Measurements from ENCODE around the gene INSC. TPM values are rescaled to one million over a fixed set of nuclear protein-coding genes. Genes with fewer than 3 reads are reported as not detected.

Gene INSC
- total RNA-seq, 1 donor from 2014 or later, result 0.53 TPM

DNA sequence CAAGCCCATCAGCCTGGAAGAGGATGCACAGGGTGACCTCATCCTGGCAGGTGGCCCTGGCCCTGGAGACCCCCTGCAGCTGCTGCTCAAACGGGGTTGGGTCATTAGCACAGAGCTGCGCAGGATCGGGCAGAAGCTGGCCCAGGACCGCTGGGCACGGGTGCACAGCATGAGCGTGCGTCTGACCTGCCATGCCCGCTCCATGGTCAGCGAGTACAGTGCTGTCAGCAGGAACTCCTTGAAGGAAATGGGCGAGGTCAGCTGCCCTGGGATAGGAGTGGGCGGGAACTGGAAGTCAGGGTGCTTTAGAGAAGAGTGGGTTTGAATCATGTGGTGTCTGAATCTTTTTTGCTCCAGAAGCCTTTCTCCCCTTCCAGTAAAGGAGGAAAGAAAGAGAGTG lies 61.1 kb downstream of the INSC start:
- no peaks in the 10 kb centered on the region for H3K27me3 ChIP-seq (ENCODE audit: control insufficient read depth, insufficient read depth, low read length)
- no peak for FAIRE-seq
- TF ChIP-seq, protein P1, sequence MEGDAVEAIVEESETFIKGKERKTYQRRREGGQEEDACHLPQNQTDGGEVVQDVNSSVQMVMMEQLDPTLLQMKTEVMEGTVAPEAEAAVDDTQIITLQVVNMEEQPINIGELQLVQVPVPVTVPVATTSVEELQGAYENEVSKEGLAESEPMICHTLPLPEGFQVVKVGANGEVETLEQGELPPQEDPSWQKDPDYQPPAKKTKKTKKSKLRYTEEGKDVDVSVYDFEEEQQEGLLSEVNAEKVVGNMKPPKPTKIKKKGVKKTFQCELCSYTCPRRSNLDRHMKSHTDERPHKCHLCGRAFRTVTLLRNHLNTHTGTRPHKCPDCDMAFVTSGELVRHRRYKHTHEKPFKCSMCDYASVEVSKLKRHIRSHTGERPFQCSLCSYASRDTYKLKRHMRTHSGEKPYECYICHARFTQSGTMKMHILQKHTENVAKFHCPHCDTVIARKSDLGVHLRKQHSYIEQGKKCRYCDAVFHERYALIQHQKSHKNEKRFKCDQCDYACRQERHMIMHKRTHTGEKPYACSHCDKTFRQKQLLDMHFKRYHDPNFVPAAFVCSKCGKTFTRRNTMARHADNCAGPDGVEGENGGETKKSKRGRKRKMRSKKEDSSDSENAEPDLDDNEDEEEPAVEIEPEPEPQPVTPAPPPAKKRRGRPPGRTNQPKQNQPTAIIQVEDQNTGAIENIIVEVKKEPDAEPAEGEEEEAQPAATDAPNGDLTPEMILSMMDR (IDR thresholded peaks at IDR 0.05; ENCODE audit: insufficient read depth, low read length, severe bottlenecking), result no peak
- H3K36me3 ChIP-seq (ENCODE audit: control insufficient read depth, insufficient read depth, low read length), result no peaks in the 10 kb centered on the region
- H3K4me3 ChIP-seq (ENCODE audit: low read depth, low read length), result no peak overlapping the region
- DNase-seq (ENCODE audit: low read depth), result no peak

DNA sequence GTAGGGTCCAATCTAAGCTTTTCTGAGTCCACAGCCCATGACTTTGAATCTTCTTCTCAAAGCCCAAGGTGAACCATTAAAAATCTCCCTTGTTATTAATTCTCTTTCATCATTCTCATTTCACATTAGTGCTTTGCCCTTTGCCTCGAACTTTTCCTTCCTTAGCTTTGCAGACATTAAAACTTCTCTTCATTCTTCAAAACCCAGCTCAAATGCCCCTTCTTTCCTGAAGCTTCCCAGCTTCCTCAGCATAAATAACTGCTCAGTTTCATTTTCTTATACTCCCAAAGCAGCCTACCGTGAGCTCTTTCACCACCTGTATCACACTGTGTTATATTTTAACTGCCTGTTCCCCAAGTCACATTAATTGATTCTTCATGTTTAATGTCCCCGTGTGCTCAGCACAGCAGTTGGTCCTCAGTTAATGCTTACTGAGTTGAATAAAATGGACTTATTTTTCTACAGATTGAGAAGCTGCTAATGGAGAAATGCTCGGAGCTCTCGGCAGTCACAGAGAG lies 62.0 kb downstream of the INSC start:
- Histone ChIP-seq H3K27me3 (ENCODE audit: control insufficient read depth, insufficient read depth, low read length) (no peaks in the 10 kb centered on the region), H3K4me3 (ENCODE audit: low read depth, low read length) (no peak overlapping the region), H3K36me3 (ENCODE audit: control insufficient read depth, insufficient read depth, low read length) (no peaks in the 10 kb centered on the region)
- DNase-seq (ENCODE audit: low read depth) (no peak), FAIRE-seq (no peak)
- TF ChIP-seq, protein P1 (IDR thresholded peaks at IDR 0.05; ENCODE audit: insufficient read depth, low read length, severe bottlenecking), result no peak

DNA sequence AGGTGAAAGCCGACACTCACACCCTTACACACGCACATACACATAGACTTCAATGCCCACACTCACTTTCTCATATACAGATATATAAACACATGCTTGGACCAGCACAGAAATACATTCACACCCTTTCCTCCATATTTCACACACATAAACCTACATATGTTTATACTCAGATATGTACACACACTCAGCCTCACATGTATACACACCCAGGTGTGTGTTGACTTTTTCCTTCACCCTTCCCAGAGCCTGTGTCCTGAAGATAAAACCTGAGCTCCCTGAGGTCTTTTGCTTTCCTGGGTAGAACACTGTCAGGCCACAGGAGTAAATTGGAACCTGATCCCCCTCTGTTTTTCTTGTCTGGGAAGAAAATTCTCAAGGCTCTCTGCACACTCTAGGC lies 62.8 kb downstream of the INSC start:
- no peak for DNase-seq (ENCODE audit: low read depth)
- no peak for FAIRE-seq
- TF ChIP-seq, protein P1 (IDR thresholded peaks at IDR 0.05; ENCODE audit: insufficient read depth, low read length, severe bottlenecking), result no peak

DNA sequence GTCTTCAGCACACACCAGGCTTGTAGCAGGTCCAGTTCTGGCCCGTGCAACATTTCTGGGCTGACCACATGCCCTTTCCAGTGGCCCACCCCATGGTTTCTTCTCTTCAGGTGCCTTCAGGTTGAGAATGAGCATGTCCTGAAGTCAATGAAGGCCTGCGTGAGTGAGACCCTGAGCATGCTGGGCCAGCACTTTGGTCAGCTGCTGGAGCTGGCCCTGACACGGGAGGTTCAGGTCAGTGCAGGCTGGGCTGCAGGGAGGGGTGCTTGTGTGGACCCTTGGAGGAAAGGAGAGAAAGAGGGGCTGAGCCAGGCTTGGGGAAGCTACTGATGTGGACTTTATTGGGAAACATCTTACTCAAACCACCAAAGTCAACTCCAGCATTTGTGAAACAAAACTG lies 63.5 kb downstream of the INSC start:
- TF ChIP-seq, protein P1 (IDR thresholded peaks at IDR 0.05; ENCODE audit: insufficient read depth, low read length, severe bottlenecking), result no peak
- FAIRE-seq (no peak), DNase-seq (ENCODE audit: low read depth) (no peak)
- Histone ChIP-seq H3K36me3 (ENCODE audit: control insufficient read depth, insufficient read depth, low read length) (no peaks in the 10 kb centered on the region), H3K4me3 (ENCODE audit: low read depth, low read length) (no peak overlapping the region), H3K27me3 (ENCODE audit: control insufficient read depth, insufficient read depth, low read length) (no peaks in the 10 kb centered on the region)

More for the DNA sequence above, 62.8 kb downstream of the INSC start:
- no peaks in the 10 kb centered on the region for H3K36me3 ChIP-seq (ENCODE audit: control insufficient read depth, insufficient read depth, low read length)
- H3K4me3 ChIP-seq (ENCODE audit: low read depth, low read length), result no peak overlapping the region
- H3K27me3 ChIP-seq (ENCODE audit: control insufficient read depth, insufficient read depth, low read length), result no peaks in the 10 kb centered on the region

DNA sequence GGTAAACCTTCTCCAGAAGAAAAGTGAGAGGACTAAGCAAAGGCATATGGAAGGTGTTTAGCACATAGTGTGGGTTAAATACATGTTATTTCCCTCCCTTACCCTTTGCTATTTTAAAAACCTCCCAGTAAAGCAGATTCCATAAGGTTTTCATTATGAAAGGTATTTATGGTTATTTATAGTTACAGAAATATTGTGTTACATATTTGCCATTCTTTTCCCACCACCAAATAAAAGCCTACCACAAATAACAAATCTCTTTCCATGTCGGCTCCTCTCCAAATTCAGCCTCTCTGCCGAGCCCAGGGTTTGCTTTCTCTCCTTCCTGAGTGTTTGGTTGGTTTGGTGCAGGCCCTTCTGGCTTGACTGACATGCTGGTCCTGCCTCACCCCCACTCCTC lies 64.4 kb downstream of the INSC start:
- Histone ChIP-seq H3K4me3 (ENCODE audit: low read depth, low read length) (no peak overlapping the region), H3K36me3 (ENCODE audit: control insufficient read depth, insufficient read depth, low read length) (no peaks in the 10 kb centered on the region), H3K27me3 (ENCODE audit: control insufficient read depth, insufficient read depth, low read length) (no peaks in the 10 kb centered on the region)
- FAIRE-seq (no peak), DNase-seq (ENCODE audit: low read depth) (no peak)
- TF ChIP-seq, protein P1 (IDR thresholded peaks at IDR 0.05; ENCODE audit: insufficient read depth, low read length, severe bottlenecking), result no peak

DNA sequence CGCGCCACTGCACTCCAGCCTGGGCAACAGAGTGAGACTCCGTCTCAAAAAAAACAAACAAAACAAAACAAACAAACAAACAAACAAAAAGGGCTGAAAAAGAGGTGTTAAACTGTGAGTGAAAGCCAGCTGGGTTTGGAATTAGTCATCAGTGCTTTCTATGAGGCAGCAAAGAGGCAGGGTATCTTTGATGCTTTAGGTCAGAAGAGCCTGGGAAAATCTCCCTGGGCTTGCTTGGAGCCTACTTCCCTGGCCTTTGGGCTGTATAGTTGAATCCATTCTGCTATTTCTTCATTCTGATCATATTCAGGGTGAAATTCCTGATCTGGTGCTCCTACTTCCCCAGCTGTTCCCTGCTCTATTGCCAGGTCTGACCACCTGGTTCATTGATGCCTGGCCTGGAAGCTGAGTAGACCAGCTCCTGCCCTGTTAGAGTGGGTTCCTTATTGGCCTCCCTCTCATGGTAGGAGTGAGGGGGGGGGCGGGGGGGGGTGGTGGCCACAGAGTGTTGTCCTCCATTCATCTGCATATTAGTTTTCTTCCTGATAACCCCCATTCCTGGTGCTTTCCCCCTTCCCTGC lies 65.6 kb downstream of the INSC start:
- TF ChIP-seq, protein P1 (IDR thresholded peaks at IDR 0.05; ENCODE audit: insufficient read depth, low read length, severe bottlenecking), result no peak
- DNase-seq (ENCODE audit: low read depth), result no peak
- Histone ChIP-seq H3K36me3 (ENCODE audit: control insufficient read depth, insufficient read depth, low read length) (no peaks in the 10 kb centered on the region), H3K4me3 (ENCODE audit: low read depth, low read length) (no peak overlapping the region), H3K27me3 (ENCODE audit: control insufficient read depth, insufficient read depth, low read length) (no peaks in the 10 kb centered on the region)
- no peak for FAIRE-seq
